H1 (cell line): ENCODE data around the gene KSR2.

Experiments
- CREB1 ChIP-seq: IDR thresholded peaks from 2 replicates; pipeline ENCODE4 v1.6.1; 2012; ENCODE audit warnings: inconsistent platforms
- MAFK ChIP-seq: IDR thresholded peaks from 2 replicates; pipeline ENCODE4 v1.6.1; 2012; ENCODE audit warnings: low read depth, mild to moderate bottlenecking, improper control_type of control experiment, low read length
- POLR2AphosphoS5 ChIP-seq: IDR thresholded peaks from 2 replicates; pipeline ENCODE4 v1.6.1; 2011; ENCODE audit warnings: low read depth, low read length
- RAD21 ChIP-seq, 2 experiments: IDR thresholded peaks in 1 of 2; conservative IDR thresholded peaks in 1 of 2; 2 replicates each; pipeline ENCODE4 v1.6.1; 2011; ENCODE audit warnings: low read depth in 2 of 2, low read length in 2 of 2, improper control_type of control experiment in 1 of 2, inconsistent platforms in 1 of 2, mild to moderate bottlenecking in 1 of 2, moderate library complexity in 1 of 2
- RXRA ChIP-seq: IDR thresholded peaks from 2 replicates; pipeline ENCODE4 v1.6.1; 2011; ENCODE audit warnings: low read depth, mild to moderate bottlenecking, low read length, moderate library complexity; ENCODE audit not compliant: insufficient read depth
- TBP ChIP-seq: IDR thresholded peaks from 2 replicates; pipeline ENCODE4 v1.6.1; 2011; ENCODE audit warnings: low read depth, low read length, improper control_type of control experiment
- ZNF274 ChIP-seq: IDR thresholded peaks from 2 replicates; pipeline ENCODE4 v1.7.0; 2012; ENCODE audit warnings: low read length, borderline replicate concordance; ENCODE audit errors: extremely low read depth
- TF ChIP-seq, protein P1 (sequence below), 3 experiments: IDR thresholded peaks; 1 replicate in 2 of 3; 2 replicates in 1 of 3; pipeline versions ENCODE4 v1.5.1 to v1.6.1; 2011; ENCODE audit warnings: low read length in 3 of 3, mild to moderate bottlenecking in 3 of 3, inconsistent platforms in 2 of 3, low read depth in 1 of 3, moderate library complexity in 1 of 3; ENCODE audit not compliant: insufficient read depth in 1 of 3; ENCODE audit errors: control extremely low read depth in 1 of 3
- TF ChIP-seq, protein P2 (sequence below): IDR thresholded peaks from 2 replicates; pipeline ENCODE4 v1.6.1; 2011; ENCODE audit warnings: low read length, improper control_type of control experiment

DNA sequence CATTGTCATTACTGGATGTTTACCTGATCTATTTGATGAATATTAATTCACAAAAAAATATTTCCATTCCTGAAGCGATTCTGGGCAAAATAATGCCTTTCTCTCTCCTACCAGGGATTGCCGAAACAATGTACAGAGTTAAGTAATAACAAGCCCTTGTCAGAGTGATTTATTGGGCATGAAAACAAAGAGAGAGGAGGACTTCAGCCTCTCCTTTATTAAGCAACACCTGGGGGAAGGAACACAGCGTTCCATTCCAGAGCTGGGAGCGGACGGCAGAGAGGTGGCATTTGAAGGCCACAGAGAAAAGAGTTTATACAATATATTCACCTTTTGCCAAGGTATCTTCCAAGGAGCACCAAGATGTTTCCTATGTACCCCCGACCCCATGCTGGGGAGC lies 165.8 kb downstream of the KSR2 start:
- TF ChIP-seq RAD21 (IDR thresholded peaks at IDR 0.05 in 1 of 2, conservative IDR thresholded peaks at IDR 0.05 in 1 of 2; ENCODE audit: low read depth in 2 of 2, low read length in 2 of 2), result no peak
- no peak for TF ChIP-seq RXRA
- TF ChIP-seq, protein P1, sequence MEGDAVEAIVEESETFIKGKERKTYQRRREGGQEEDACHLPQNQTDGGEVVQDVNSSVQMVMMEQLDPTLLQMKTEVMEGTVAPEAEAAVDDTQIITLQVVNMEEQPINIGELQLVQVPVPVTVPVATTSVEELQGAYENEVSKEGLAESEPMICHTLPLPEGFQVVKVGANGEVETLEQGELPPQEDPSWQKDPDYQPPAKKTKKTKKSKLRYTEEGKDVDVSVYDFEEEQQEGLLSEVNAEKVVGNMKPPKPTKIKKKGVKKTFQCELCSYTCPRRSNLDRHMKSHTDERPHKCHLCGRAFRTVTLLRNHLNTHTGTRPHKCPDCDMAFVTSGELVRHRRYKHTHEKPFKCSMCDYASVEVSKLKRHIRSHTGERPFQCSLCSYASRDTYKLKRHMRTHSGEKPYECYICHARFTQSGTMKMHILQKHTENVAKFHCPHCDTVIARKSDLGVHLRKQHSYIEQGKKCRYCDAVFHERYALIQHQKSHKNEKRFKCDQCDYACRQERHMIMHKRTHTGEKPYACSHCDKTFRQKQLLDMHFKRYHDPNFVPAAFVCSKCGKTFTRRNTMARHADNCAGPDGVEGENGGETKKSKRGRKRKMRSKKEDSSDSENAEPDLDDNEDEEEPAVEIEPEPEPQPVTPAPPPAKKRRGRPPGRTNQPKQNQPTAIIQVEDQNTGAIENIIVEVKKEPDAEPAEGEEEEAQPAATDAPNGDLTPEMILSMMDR (IDR thresholded peaks at IDR 0.05; ENCODE audit: control extremely low read depth in 1 of 3, insufficient read depth in 1 of 3, low read depth in 1 of 3, low read length in 3 of 3), result no peak
- TF ChIP-seq ZNF274, result no peak
- TF ChIP-seq, protein P2, sequence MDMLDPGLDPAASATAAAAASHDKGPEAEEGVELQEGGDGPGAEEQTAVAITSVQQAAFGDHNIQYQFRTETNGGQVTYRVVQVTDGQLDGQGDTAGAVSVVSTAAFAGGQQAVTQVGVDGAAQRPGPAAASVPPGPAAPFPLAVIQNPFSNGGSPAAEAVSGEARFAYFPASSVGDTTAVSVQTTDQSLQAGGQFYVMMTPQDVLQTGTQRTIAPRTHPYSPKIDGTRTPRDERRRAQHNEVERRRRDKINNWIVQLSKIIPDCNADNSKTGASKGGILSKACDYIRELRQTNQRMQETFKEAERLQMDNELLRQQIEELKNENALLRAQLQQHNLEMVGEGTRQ, result no peak
- TF ChIP-seq CREB1, result no peak
- TF ChIP-seq TBP, result no peak
- TF ChIP-seq POLR2AphosphoS5, result no peak
- no peak for TF ChIP-seq MAFK
